ENCODE results near the gene MBNL2. TPM values are rescaled to one million over a fixed set of nuclear protein-coding genes. Genes with fewer than 3 reads are reported as not detected.

The MBNL2 gene
- total and polyA plus RNA-seq, 2 donors from 2014 or later: 18.8 to 70.5 TPM

- intact Hi-C loops (cut with DNase I): no loop called here
- Histone ChIP-seq H3K27ac (ENCODE audit: low read depth in 2 of 2, low read length in 2 of 2) (no peak overlapping the region), H3K9me3 (ENCODE audit: control insufficient read depth in 2 of 3, insufficient read depth in 1 of 3, low read length in 3 of 3) (no peaks in the 10 kb centered on the region), H3K27me3 (ENCODE audit: control insufficient read depth, insufficient read depth, low read length) (no peaks in the 10 kb centered on the region), H3K36me3 (ENCODE audit: control insufficient read depth in 2 of 3, insufficient read depth in 3 of 3, low read length in 3 of 3) (no peaks in the 10 kb centered on the region), H3K4me1 (ENCODE audit: control insufficient read depth in 2 of 3, insufficient read depth in 2 of 3, low read depth in 1 of 3, low read length in 3 of 3) (peaks cover 0 to 12% (median 7%) of the 10 kb centered on the region in 3 donors), H3K9ac (ENCODE audit: low read length in 3 of 3) (no peak overlapping the region), H3K4me3 (ENCODE audit: low read length in 3 of 3) (no peak overlapping the region)
- DNase-seq: no peak
- no peak for FAIRE-seq
- TF ChIP-seq, protein P1, sequence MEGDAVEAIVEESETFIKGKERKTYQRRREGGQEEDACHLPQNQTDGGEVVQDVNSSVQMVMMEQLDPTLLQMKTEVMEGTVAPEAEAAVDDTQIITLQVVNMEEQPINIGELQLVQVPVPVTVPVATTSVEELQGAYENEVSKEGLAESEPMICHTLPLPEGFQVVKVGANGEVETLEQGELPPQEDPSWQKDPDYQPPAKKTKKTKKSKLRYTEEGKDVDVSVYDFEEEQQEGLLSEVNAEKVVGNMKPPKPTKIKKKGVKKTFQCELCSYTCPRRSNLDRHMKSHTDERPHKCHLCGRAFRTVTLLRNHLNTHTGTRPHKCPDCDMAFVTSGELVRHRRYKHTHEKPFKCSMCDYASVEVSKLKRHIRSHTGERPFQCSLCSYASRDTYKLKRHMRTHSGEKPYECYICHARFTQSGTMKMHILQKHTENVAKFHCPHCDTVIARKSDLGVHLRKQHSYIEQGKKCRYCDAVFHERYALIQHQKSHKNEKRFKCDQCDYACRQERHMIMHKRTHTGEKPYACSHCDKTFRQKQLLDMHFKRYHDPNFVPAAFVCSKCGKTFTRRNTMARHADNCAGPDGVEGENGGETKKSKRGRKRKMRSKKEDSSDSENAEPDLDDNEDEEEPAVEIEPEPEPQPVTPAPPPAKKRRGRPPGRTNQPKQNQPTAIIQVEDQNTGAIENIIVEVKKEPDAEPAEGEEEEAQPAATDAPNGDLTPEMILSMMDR (IDR thresholded peaks at IDR 0.05; ENCODE audit: borderline replicate concordance, extremely low read depth, insufficient read depth): no peak
Measured at GRCh38 chr13:97285221-97285955, 63.3 kb downstream of the MBNL2 start.

DNA sequence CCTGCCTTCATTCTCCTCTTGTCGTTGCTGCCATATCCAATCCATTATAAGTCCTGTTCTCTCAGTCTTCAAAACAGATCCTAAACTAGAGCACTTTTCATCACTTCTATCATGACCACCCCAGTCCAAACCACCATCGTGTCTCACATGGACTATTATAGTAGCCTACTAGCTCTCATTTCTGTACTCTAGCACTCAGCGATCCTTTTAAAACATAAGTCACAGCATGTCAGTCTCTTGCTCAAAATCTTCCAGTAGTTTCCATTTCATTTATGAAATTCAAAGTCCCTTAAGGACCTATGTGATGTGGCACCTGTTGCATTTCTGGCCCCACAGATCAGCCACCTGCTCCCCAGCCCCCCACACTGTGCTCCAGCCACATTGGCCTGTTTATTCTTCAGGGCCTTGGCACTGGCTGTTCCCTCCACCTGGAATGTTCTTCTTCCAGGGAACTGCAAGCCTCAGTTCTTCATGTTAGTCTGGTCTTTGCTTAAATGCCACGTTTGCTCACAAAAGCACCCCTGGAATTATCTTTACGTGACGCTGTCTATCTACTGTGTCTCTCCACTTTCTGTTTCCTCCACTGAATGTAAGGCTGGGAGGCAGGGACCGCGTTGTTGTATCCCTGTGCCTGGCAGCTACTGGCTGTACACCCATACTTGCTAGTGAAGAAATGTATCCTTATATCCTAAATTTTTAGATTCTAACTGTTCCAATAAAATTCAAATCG is 64.3 kb downstream of the MBNL2 start:
- no peak for FAIRE-seq
- H3K4me1 ChIP-seq (ENCODE audit: control insufficient read depth in 2 of 3, insufficient read depth in 2 of 3, low read depth in 1 of 3, low read length in 3 of 3): peaks cover 0 to 6% (median 5%) of the 10 kb centered on the region in 3 donors
- H3K9ac ChIP-seq (ENCODE audit: low read length in 3 of 3): no peak overlapping the region
- H3K36me3 ChIP-seq (ENCODE audit: control insufficient read depth in 2 of 3, insufficient read depth in 3 of 3, low read length in 3 of 3): no peaks in the 10 kb centered on the region
- H3K9me3 ChIP-seq (ENCODE audit: control insufficient read depth in 2 of 3, insufficient read depth in 1 of 3, low read length in 3 of 3): no peaks in the 10 kb centered on the region
- H3K27me3 ChIP-seq (ENCODE audit: control insufficient read depth, insufficient read depth, low read length): no peaks in the 10 kb centered on the region
- TF ChIP-seq, protein P1 (IDR thresholded peaks at IDR 0.05; ENCODE audit: borderline replicate concordance, extremely low read depth, insufficient read depth): no peak
- intact Hi-C loops (cut with DNase I): no loop called here
- no peak for DNase-seq
- H3K4me3 ChIP-seq (ENCODE audit: low read length in 3 of 3): no peak overlapping the region
- no peak overlapping the region for H3K27ac ChIP-seq (ENCODE audit: low read depth in 2 of 2, low read length in 2 of 2)

- no peaks in the 10 kb centered on the region for H3K9me3 ChIP-seq (ENCODE audit: control insufficient read depth in 2 of 3, insufficient read depth in 1 of 3, low read length in 3 of 3)
- no peak overlapping the region for H3K4me3 ChIP-seq (ENCODE audit: low read length in 3 of 3)
- no peak for FAIRE-seq
- no peak overlapping the region for H3K27ac ChIP-seq (ENCODE audit: low read depth in 2 of 2, low read length in 2 of 2)
- H3K27me3 ChIP-seq (ENCODE audit: control insufficient read depth, insufficient read depth, low read length): no peaks in the 10 kb centered on the region
- DNase-seq: no peak
- no peaks in the 10 kb centered on the region for H3K36me3 ChIP-seq (ENCODE audit: control insufficient read depth in 2 of 3, insufficient read depth in 3 of 3, low read length in 3 of 3)
- TF ChIP-seq, protein P1 (IDR thresholded peaks at IDR 0.05; ENCODE audit: borderline replicate concordance, extremely low read depth, insufficient read depth): no peak
- H3K9ac ChIP-seq (ENCODE audit: low read length in 3 of 3): no peak overlapping the region
- intact Hi-C loops (cut with DNase I): no loop called here
- peaks cover 0 to 6% (median 5%) of the 10 kb centered on the region in 3 donors for H3K4me1 ChIP-seq (ENCODE audit: control insufficient read depth in 2 of 3, insufficient read depth in 2 of 3, low read depth in 1 of 3, low read length in 3 of 3)
Measured at GRCh38 chr13:97287047-97287383, 64.9 kb downstream of the MBNL2 start.

Data from kidney (tissue), 14 donors.